HCT116 (cell line): Measurements from ENCODE around the gene FBN1. TPM values are rescaled to one million over a fixed set of nuclear protein-coding genes. Genes with fewer than 3 reads are reported as not detected.

Source experiments
- ATAC-seq: fragments of 200-7000 bp; cut with Tn5 transposase; 2 replicates; pipeline ENCODE4 v1.9.1; 2020; ENCODE audit warnings: mild to moderate bottlenecking, moderate library complexity
- BruUV-seq: library from RNA; stranded (reverse); fragments of 400-500 nt; replicated peaks from 2 replicates; lab custom pipeline; 2021; lab: Mats Ljungman, UMichigan
- CTCF ChIA-PET: fragments of 300-600 bp; sonication (Branson Sonifier 250); formaldehyde crosslinking; loops from one replicate; lab custom pipeline; 2021; ENCODE audit warnings: antibody characterized with exemption; lab: Charles Lee
- POLR2A ChIA-PET: fragments of 300-600, 350-600 bp; sonication (Branson Sonifier 250); formaldehyde crosslinking; loops from one replicate; lab custom pipeline; 2021; ENCODE audit warnings: antibody characterized with exemption; lab: Charles Lee
- RAD21 ChIA-PET, 2 experiments: fragments of 300-600 bp; sonication (Branson Sonifier 250); formaldehyde crosslinking; loops; one replicate each; lab custom pipeline; 2023; ENCODE audit warnings: low total read pairs in 2 of 2; ENCODE audit not compliant: uncharacterized antibody in 2 of 2, unreplicated experiment in 2 of 2, low non-redundant PET in 1 of 2; lab: Charles Lee
- DNase-seq: peaks from one replicate; pipeline ENCODE4 v3.0.0-alpha.2; 2010; ENCODE audit warnings: low read depth, low spot score
- H2AFZ ChIP-seq: fragments of 200-600 bp; shearing (Covaris generic), sonication (generic); 2 replicates; pipeline ENCODE4 v1.6.1; 2017; ENCODE audit warnings: low read depth, mixed run types, mixed read lengths, antibody characterized with exemption, low read length; ENCODE audit not compliant: poor library complexity, severe bottlenecking
- H3K27ac ChIP-seq: 2 replicates; pipeline ENCODE4 v1.5.1; 2012; ENCODE audit warnings: low read depth, low read length
- H3K27me3 ChIP-seq: fragments of 200-600 bp; sonication (generic); 2 replicates; pipeline ENCODE4 v1.6.1; 2016; ENCODE audit warnings: mixed run types, low read length, mixed read lengths; ENCODE audit not compliant: insufficient read depth
- H3K36me3 ChIP-seq, 2 experiments: fragments of 200-500 bp in 1 of 2; fragments of 200-600 bp in 1 of 2; sonication (Bioruptor generic) in 1 of 2; sonication (generic) in 1 of 2; 2 replicates each; pipeline versions ENCODE4 v1.5.1 to v1.6.1; 2014 to 2016; ENCODE audit warnings: low read length in 2 of 2, inconsistent platforms in 1 of 2, mixed read lengths in 1 of 2, mixed run types in 1 of 2; ENCODE audit not compliant: insufficient read depth in 2 of 2, control insufficient read depth in 1 of 2
- H3K4me1 ChIP-seq, 2 experiments: fragments of 200-600 bp in 1 of 2; sonication (generic) in 1 of 2; 2 replicates each; pipeline versions ENCODE4 v1.5.1 to v1.6.1; 2012 to 2017; ENCODE audit warnings: low read length in 2 of 2, inconsistent platforms in 1 of 2, mild to moderate bottlenecking in 1 of 2, mixed read lengths in 1 of 2, mixed run types in 1 of 2, moderate library complexity in 1 of 2; ENCODE audit not compliant: insufficient read depth in 2 of 2, control insufficient read depth in 1 of 2
- H3K4me2 ChIP-seq: fragments of 200-600 bp; sonication (generic); 2 replicates; pipeline ENCODE4 v1.6.1; 2017; ENCODE audit warnings: mixed run types, low read length, mixed read lengths
- H3K4me3 ChIP-seq, 2 experiments: fragments of 200-600 bp in 1 of 2; sonication (generic) in 1 of 2; replicated peaks in 1 of 2; 2 replicates each; pipeline ENCODE4 v1.5.1; 2011 to 2016; ENCODE audit warnings: low read length in 2 of 2, control low read depth in 1 of 2, low read depth in 1 of 2, mild to moderate bottlenecking in 1 of 2, mixed read lengths in 1 of 2, mixed run types in 1 of 2
- H3K79me2 ChIP-seq: fragments of 200-600 bp; sonication (generic); 2 replicates; pipeline ENCODE4 v1.6.1; 2017; ENCODE audit warnings: mild to moderate bottlenecking, mixed run types, low read length, moderate library complexity, mixed read lengths; ENCODE audit not compliant: insufficient read depth
- H3K9ac ChIP-seq: fragments of 200-600 bp; sonication (generic); 2 replicates; pipeline ENCODE4 v1.6.1; 2016; ENCODE audit warnings: low read length, mixed read lengths
- H3K9me2 ChIP-seq: fragments of 200-600 bp; sonication (generic), shearing (Covaris generic); 2 replicates; pipeline ENCODE4 v1.6.1; 2017; ENCODE audit warnings: mixed run types, mild to moderate bottlenecking, moderate library complexity; ENCODE audit not compliant: insufficient read depth
- H3K9me3 ChIP-seq, 2 experiments: fragments of 200-500 bp in 1 of 2; fragments of 200-600 bp in 1 of 2; sonication (Bioruptor generic) in 1 of 2; sonication (generic) in 1 of 2; 2 replicates each; pipeline ENCODE4 v1.6.1; 2014 to 2017; ENCODE audit warnings: low read length in 2 of 2, mixed read lengths in 2 of 2, inconsistent platforms in 1 of 2, low read depth in 1 of 2, mild to moderate bottlenecking in 1 of 2, mixed run types in 1 of 2, moderate library complexity in 1 of 2; ENCODE audit not compliant: control insufficient read depth in 1 of 2, insufficient read depth in 1 of 2
- H4K20me1 ChIP-seq: fragments of 200-600 bp; sonication (generic), shearing (Covaris generic); 2 replicates; pipeline ENCODE4 v1.6.1; 2017; ENCODE audit warnings: mixed run types, mild to moderate bottlenecking, moderate library complexity; ENCODE audit not compliant: insufficient read depth
- CBX3 ChIP-seq: IDR thresholded peaks from 2 replicates; pipeline ENCODE4 v1.6.1; 2012; ENCODE audit warnings: low read depth
- CEBPB ChIP-seq: IDR thresholded peaks from 2 replicates; pipeline ENCODE4 v1.6.1; 2012; ENCODE audit warnings: low read depth
- EZH2 ChIP-seq: fragments of 200-600 bp; sonication (generic); IDR thresholded peaks from 2 replicates; pipeline ENCODE4 v1.6.1; 2017; ENCODE audit warnings: antibody characterized with exemption, mixed run types
- FOSL1 ChIP-seq: IDR thresholded peaks from 2 replicates; pipeline ENCODE4 v1.6.1; 2012; ENCODE audit warnings: low read depth
- RAD21 ChIP-seq: IDR thresholded peaks from 2 replicates; pipeline ENCODE4 v1.6.1; 2012; ENCODE audit warnings: low read depth, mild to moderate bottlenecking
- REST ChIP-seq: IDR thresholded peaks from 2 replicates; pipeline ENCODE4 v1.6.1; 2012; ENCODE audit warnings: low read depth
- SIN3A ChIP-seq: IDR thresholded peaks from 2 replicates; pipeline ENCODE4 v1.6.1; 2012; ENCODE audit warnings: low read depth
- SP1 ChIP-seq: IDR thresholded peaks from 2 replicates; pipeline ENCODE4 v1.6.1; 2012; ENCODE audit warnings: low read depth
- SRF ChIP-seq: IDR thresholded peaks from 2 replicates; pipeline ENCODE4 v1.6.1; 2012; ENCODE audit warnings: low read depth
- TCF7L2 ChIP-seq: IDR thresholded peaks from 2 replicates; pipeline ENCODE4 v1.7.0; 2011; ENCODE audit warnings: borderline replicate concordance, inconsistent platforms; ENCODE audit not compliant: insufficient read depth, insufficient read length; ENCODE audit errors: extremely low read depth
- YY1 ChIP-seq: IDR thresholded peaks from 2 replicates; pipeline ENCODE4 v1.6.1; 2011; ENCODE audit warnings: low read length, low read depth, moderate library complexity, mild to moderate bottlenecking; ENCODE audit not compliant: insufficient replicate concordance; ENCODE audit errors: extremely low read depth
- ZFX ChIP-seq: fragments of 450-650 bp; IDR thresholded peaks from 2 replicates; pipeline ENCODE4 v1.6.1; 2017
- ZNF274 ChIP-seq: fragments of 200-500 bp; sonication (Bioruptor generic); IDR thresholded peaks from 2 replicates; pipeline ENCODE4 v1.6.1; 2014; ENCODE audit warnings: mild to moderate bottlenecking, low read depth, low read length, inconsistent platforms
- intact Hi-C: fragments of 100-400 bp; cut with micrococcal nuclease; formaldehyde crosslinking; loops from 2 replicates; pipeline ENCODE4 v1.10.0; 2022
- total RNA-seq: library from RNA; stranded (reverse); gene quantifications from one replicate; pipeline ENCODE4 v1.2.1, GENCODE V29; 2021; ENCODE audit not compliant: unreplicated experiment
- TF ChIP-seq, protein P1 (sequence below): IDR thresholded peaks from 2 replicates; pipeline ENCODE4 v1.6.1; 2012

FBN1 gene
- total RNA-seq, 1 experiment from 2014 or later, result 1.7 TPM

GRCh38 chr15:48619446-48619845 is 26.1 kb downstream of the FBN1 start:
- DNase-seq (no peak), ATAC-seq (no peak)
- intact Hi-C loops, result no loop called here
- no peaks in the 10 kb centered on the region for H3K9me3 ChIP-seq
- no peak overlapping the region for H3K9ac ChIP-seq
- no peaks in the 10 kb centered on the region for H4K20me1 ChIP-seq
- H3K79me2 ChIP-seq, result no peaks in the 10 kb centered on the region
- no peak overlapping the region for H3K4me2 ChIP-seq
- H3K27me3 ChIP-seq, result no peaks in the 10 kb centered on the region
- H3K9me2 ChIP-seq, result no peaks in the 10 kb centered on the region
- ChIA-PET POLR2A (no interaction called here), RAD21 (no interaction called here), CTCF (no interaction called here)
- H3K4me3 ChIP-seq, result no peak overlapping the region
- no TSS peak for BruUV-seq
- no peak overlapping the region for H3K27ac ChIP-seq
- TF ChIP-seq FOSL1, result no peak
- no peak for TF ChIP-seq CBX3
- TF ChIP-seq CEBPB, result no peak
- no peak for TF ChIP-seq TCF7L2
- TF ChIP-seq ZFX, result no peak
- TF ChIP-seq EZH2, result no peak
- TF ChIP-seq REST, result no peak
- no peak for TF ChIP-seq YY1
- TF ChIP-seq, protein P1, sequence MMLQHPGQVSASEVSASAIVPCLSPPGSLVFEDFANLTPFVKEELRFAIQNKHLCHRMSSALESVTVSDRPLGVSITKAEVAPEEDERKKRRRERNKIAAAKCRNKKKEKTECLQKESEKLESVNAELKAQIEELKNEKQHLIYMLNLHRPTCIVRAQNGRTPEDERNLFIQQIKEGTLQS, result no peak
- TF ChIP-seq ZNF274, result no peak
- no peak for TF ChIP-seq SRF
- TF ChIP-seq SIN3A, result no peak
- no peak for TF ChIP-seq SP1
- TF ChIP-seq RAD21, result no peak
- H3K36me3 ChIP-seq, result no peaks in the 10 kb centered on the region
- no peaks in the 10 kb centered on the region for H3K4me1 ChIP-seq
- no peak overlapping the region for H2AFZ ChIP-seq
